HEK293 (cell line): Measurements from ENCODE around the gene DCPS.
A peak's percentile ranks its signal among the peaks of the same experiment; 100 is the strongest.

Source experiments
- CTCF ChIA-PET: fragments of 350-600 bp; formaldehyde crosslinking; extraction: SDS; loops from one replicate; lab custom pipeline; 2021; ENCODE audit warnings: antibody characterized with exemption; lab: Yijun Ruan, JAX
- POLR2A ChIA-PET: fragments of 300-600 bp; formaldehyde crosslinking; extraction: SDS; loops from one replicate; lab custom pipeline; 2020; ENCODE audit warnings: antibody characterized with exemption, inconsistent platforms; lab: Yijun Ruan, JAX
- H3K27ac ChIP-seq: fragments of 200-500 bp; sonication (Bioruptor generic); 2 replicates; pipeline ENCODE4 v1.5.1; 2014; ENCODE audit warnings: low read depth, low read length, control low read depth, inconsistent platforms; ENCODE audit errors: extremely low read depth
- H3K36me3 ChIP-seq, 2 experiments: fragments of 200-500 bp in 1 of 2; sonication (Bioruptor generic) in 1 of 2; 1 replicate in 1 of 2; 2 replicates in 1 of 2; pipeline ENCODE4 v1.5.1; 2014 to 2017; ENCODE audit warnings: inconsistent platforms in 2 of 2, low read length in 2 of 2; ENCODE audit not compliant: control insufficient read depth in 2 of 2, insufficient read depth in 1 of 2
- H3K4me1 ChIP-seq: fragments of 200-500 bp; sonication (Bioruptor generic); 2 replicates; pipeline ENCODE4 v1.5.1; 2014; ENCODE audit warnings: mild to moderate bottlenecking, low read length, inconsistent platforms; ENCODE audit not compliant: control insufficient read depth, insufficient read depth
- H3K4me3 ChIP-seq: 2 replicates; pipeline ENCODE4 v1.5.1; 2011; ENCODE audit warnings: low read depth, mild to moderate bottlenecking, control low read depth, low read length, moderate library complexity
- H3K9me3 ChIP-seq: fragments of 200-500 bp; sonication (Bioruptor generic); 2 replicates; pipeline ENCODE4 v1.5.1; 2014; ENCODE audit warnings: low read depth, low read length, inconsistent platforms; ENCODE audit not compliant: control insufficient read depth, insufficient read depth
- FEZF1 ChIP-seq: fragments of 450-650 bp; formaldehyde crosslinking; IDR thresholded peaks from 2 replicates; pipeline ENCODE4 v1.5.1; 2016; ENCODE audit warnings: missing biosample characterization, missing genetic modification characterization
- GLIS2 ChIP-seq: fragments of 450-650 bp; formaldehyde crosslinking; IDR thresholded peaks from 2 replicates; pipeline ENCODE4 v1.5.1; 2016; ENCODE audit warnings: missing biosample characterization, missing genetic modification characterization
- KLF8 ChIP-seq: fragments of 450-650 bp; formaldehyde crosslinking; IDR thresholded peaks from 2 replicates; pipeline ENCODE4 v1.5.1; 2016; ENCODE audit warnings: missing biosample characterization, missing genetic modification characterization
- PRDM1 ChIP-seq: fragments of 450-650 bp; formaldehyde crosslinking; IDR thresholded peaks from 2 replicates; pipeline ENCODE4; 2016; ENCODE audit warnings: missing biosample characterization, missing genetic modification characterization
- WT1 ChIP-seq: fragments of 450-650 bp; formaldehyde crosslinking; IDR thresholded peaks from 2 replicates; pipeline ENCODE4 v1.5.1; 2016; ENCODE audit warnings: missing biosample characterization, missing genetic modification characterization
- ZBTB20 ChIP-seq: fragments of 450-650 bp; formaldehyde crosslinking; IDR thresholded peaks from 2 replicates; pipeline ENCODE4 v1.5.1; 2016; ENCODE audit warnings: missing biosample characterization, missing genetic modification characterization
- ZBTB44 ChIP-seq: fragments of 450-650 bp; IDR thresholded peaks from 2 replicates; pipeline ENCODE4 v1.5.1; 2018; ENCODE audit warnings: missing biosample characterization, mild to moderate bottlenecking, missing genetic modification characterization
- ZNF10 ChIP-seq: fragments of 450-650 bp; formaldehyde crosslinking; IDR thresholded peaks from 2 replicates; pipeline ENCODE4 v1.5.1; 2017; ENCODE audit warnings: missing biosample characterization, missing genetic modification characterization
- ZNF157 ChIP-seq: fragments of 450-650 bp; formaldehyde crosslinking; IDR thresholded peaks from 2 replicates; pipeline ENCODE4 v1.5.1; 2016; ENCODE audit warnings: missing biosample characterization, missing genetic modification characterization
- ZNF175 ChIP-seq: fragments of 450-650 bp; formaldehyde crosslinking; IDR thresholded peaks from 2 replicates; pipeline ENCODE4 v1.5.1; 2016; ENCODE audit warnings: missing biosample characterization, missing genetic modification characterization
- ZNF292 ChIP-seq: fragments of 450-650 bp; formaldehyde crosslinking; IDR thresholded peaks from 2 replicates; pipeline ENCODE4 v1.5.1; 2016; ENCODE audit warnings: low read depth, missing biosample characterization, missing genetic modification characterization, borderline replicate concordance
- ZNF366 ChIP-seq: fragments of 450-650 bp; formaldehyde crosslinking; conservative IDR thresholded peaks from 2 replicates; pipeline ENCODE4 v1.5.1; 2016; ENCODE audit warnings: missing biosample characterization, missing genetic modification characterization
- ZNF529 ChIP-seq: fragments of 450-650 bp; formaldehyde crosslinking; IDR thresholded peaks from 2 replicates; pipeline ENCODE4 v1.5.1; 2017; ENCODE audit warnings: missing genetic modification characterization, missing biosample characterization; ENCODE audit not compliant: insufficient replicate concordance
- ZNF660 ChIP-seq: fragments of 450-650 bp; IDR thresholded peaks from 2 replicates; pipeline ENCODE4 v1.5.1; 2018; ENCODE audit warnings: missing biosample characterization, mild to moderate bottlenecking, missing genetic modification characterization
- ZNF670 ChIP-seq: fragments of 450-650 bp; formaldehyde crosslinking; IDR thresholded peaks from 2 replicates; pipeline ENCODE4 v1.5.1; 2016; ENCODE audit warnings: missing biosample characterization, missing genetic modification characterization, low read depth
- ZNF776 ChIP-seq: fragments of 450-650 bp; formaldehyde crosslinking; IDR thresholded peaks from 2 replicates; pipeline ENCODE4 v1.5.0; 2017; ENCODE audit warnings: missing biosample characterization, missing genetic modification characterization, borderline replicate concordance
- TF ChIP-seq, protein P1 (sequence below): fragments of 450-650 bp; formaldehyde crosslinking; IDR thresholded peaks from 2 replicates; pipeline ENCODE4 v1.5.1; 2016; ENCODE audit warnings: missing biosample characterization, missing genetic modification characterization
- TF ChIP-seq, protein P2 (sequence below): fragments of 450-650 bp; formaldehyde crosslinking; IDR thresholded peaks from 2 replicates; pipeline ENCODE4 v1.5.1; 2016; ENCODE audit warnings: missing biosample characterization, missing genetic modification characterization
- TF ChIP-seq, protein P3 (sequence below): fragments of 450-650 bp; formaldehyde crosslinking; IDR thresholded peaks from 2 replicates; pipeline ENCODE4 v1.5.1; 2016; ENCODE audit warnings: missing biosample characterization, missing genetic modification characterization

The DCPS gene

DNA sequence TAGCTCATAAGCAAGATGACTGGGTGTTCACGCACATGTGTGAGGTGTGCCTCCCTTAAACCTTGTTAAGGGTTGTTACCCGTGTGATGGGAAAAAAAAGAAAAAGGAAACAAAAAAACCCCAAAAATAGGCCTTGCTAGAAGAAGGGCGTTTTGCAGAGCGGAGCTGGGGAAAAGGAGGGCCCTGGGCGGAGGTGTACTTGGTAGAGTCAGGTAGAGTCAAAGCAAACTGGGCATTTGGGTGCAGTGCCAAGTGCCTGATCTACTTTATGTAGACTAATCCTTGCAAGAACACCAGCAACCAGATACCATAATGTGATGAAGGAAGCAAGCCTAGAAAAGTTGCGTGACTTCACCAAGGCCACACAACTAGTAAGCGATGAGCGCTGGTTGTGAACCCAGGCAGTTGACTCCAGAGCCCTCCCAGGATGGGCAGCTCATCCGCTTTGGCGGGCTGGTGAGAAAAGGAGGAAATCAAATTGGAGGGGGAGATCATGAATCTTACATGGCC is 22.1 kb upstream of the DCPS start:
- H3K36me3 ChIP-seq: peaks cover 0 to 22% of the 10 kb centered on the region in 2 experiments; a peak in 1 of 3 replicates
- POLR2A ChIA-PET: interaction anchor here (3.6 kb wide), 1 partner anchor 11 kb away, joined by 24 read pairs; the partner anchor contains the start of genes FOXRED1 and SRPRA
- TF ChIP-seq ZNF292 (tag by site-specific recombination) (no peak), ZNF660 (tag by site-specific recombination) (no peak), ZNF670 (tag by site-specific recombination) (no peak), ZNF175 (tag by site-specific recombination) (no peak), ZNF366 (tag by site-specific recombination) (no peak), PRDM1 (tag by site-specific recombination) (no peak), WT1 (no peak), ZNF10 (tag by site-specific recombination) (no peak), KLF8 (no peak), ZNF157 (tag by site-specific recombination) (no peak), ZNF776 (tag by site-specific recombination) (no peak), FEZF1 (no peak)
- TF ChIP-seq, protein P1, sequence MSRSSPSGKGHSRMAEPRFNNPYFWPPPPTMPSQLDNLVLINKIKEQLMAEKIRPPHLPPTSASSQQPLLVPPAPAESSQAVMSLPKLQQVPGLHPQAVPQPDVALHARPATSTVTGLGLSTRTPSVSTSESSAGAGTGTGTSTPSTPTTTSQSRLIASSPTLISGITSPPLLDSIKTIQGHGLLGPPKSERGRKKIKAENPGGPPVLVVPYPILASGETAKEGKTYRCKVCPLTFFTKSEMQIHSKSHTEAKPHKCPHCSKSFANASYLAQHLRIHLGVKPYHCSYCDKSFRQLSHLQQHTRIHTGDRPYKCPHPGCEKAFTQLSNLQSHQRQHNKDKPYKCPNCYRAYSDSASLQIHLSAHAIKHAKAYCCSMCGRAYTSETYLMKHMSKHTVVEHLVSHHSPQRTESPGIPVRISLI (tag by site-specific recombination): no peak
- TF ChIP-seq, all 188 proteins: peak for 0
- Histone ChIP-seq H3K9me3 (no peaks in the 10 kb centered on the region), H3K4me3 (no peak overlapping the region), H3K4me1 (no peaks in the 10 kb centered on the region; the same call in 1 of the 2 replicates), H3K27ac (no peak overlapping the region)
- CTCF ChIA-PET: no interaction called here

- peak; percentile 74; the same call in 1 of the 2 replicates for TF ChIP-seq ZBTB20 (tag by site-specific recombination)
- TF ChIP-seq, protein P2, sequence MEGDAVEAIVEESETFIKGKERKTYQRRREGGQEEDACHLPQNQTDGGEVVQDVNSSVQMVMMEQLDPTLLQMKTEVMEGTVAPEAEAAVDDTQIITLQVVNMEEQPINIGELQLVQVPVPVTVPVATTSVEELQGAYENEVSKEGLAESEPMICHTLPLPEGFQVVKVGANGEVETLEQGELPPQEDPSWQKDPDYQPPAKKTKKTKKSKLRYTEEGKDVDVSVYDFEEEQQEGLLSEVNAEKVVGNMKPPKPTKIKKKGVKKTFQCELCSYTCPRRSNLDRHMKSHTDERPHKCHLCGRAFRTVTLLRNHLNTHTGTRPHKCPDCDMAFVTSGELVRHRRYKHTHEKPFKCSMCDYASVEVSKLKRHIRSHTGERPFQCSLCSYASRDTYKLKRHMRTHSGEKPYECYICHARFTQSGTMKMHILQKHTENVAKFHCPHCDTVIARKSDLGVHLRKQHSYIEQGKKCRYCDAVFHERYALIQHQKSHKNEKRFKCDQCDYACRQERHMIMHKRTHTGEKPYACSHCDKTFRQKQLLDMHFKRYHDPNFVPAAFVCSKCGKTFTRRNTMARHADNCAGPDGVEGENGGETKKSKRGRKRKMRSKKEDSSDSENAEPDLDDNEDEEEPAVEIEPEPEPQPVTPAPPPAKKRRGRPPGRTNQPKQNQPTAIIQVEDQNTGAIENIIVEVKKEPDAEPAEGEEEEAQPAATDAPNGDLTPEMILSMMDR (tag by site-specific recombination): no peak
- no peak for TF ChIP-seq GLIS2 (tag by site-specific recombination)
- no peak for TF ChIP-seq ZNF529 (tag by site-specific recombination)
- TF ChIP-seq, protein P3, sequence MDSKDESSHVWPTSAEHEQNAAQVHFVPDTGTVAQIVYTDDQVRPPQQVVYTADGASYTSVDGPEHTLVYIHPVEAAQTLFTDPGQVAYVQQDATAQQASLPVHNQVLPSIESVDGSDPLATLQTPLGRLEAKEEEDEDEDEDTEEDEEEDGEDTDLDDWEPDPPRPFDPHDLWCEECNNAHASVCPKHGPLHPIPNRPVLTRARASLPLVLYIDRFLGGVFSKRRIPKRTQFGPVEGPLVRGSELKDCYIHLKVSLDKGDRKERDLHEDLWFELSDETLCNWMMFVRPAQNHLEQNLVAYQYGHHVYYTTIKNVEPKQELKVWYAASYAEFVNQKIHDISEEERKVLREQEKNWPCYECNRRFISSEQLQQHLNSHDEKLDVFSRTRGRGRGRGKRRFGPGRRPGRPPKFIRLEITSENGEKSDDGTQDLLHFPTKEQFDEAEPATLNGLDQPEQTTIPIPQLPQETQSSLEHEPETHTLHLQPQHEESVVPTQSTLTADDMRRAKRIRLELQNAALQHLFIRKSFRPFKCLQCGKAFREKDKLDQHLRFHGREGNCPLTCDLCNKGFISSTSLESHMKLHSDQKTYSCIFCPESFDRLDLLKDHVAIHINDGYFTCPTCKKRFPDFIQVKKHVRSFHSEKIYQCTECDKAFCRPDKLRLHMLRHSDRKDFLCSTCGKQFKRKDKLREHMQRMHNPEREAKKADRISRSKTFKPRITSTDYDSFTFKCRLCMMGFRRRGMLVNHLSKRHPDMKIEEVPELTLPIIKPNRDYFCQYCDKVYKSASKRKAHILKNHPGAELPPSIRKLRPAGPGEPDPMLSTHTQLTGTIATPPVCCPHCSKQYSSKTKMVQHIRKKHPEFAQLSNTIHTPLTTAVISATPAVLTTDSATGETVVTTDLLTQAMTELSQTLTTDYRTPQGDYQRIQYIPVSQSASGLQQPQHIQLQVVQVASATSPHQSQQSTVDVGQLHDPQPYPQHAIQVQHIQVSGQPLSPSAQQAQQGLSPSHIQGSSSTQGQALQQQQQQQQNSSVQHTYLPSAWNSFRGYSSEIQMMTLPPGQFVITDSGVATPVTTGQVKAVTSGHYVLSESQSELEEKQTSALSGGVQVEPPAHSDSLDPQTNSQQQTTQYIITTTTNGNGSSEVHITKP (tag by site-specific recombination): peak; percentile 54
- 0 out of 2 replicates have a peak, but pooled peaks have one; percentile 38 for TF ChIP-seq ZBTB44
- Histone ChIP-seq H3K4me1 (no peaks in the 10 kb centered on the region; the same call in 1 of the 2 replicates), H3K9me3 (no peaks in the 10 kb centered on the region), H3K4me3 (peak overlapping the region; percentile 65), H3K27ac (peak overlapping the region; percentile 68), H3K36me3 (peaks cover 0 to 16% of the 10 kb centered on the region in 2 experiments; a peak in 1 of 3 replicates)
- POLR2A ChIA-PET: interaction anchor here (0.5 to 3.6 kb wide), 3 partner anchors 9 to 651 kb away, joined by 3 to 24 read pairs (median 5); partner anchors contain the start of genes FOXRED1 and SRPRA
- CTCF ChIA-PET: no interaction called here
Observed at GRCh38 chr11:126282361-126282735, 21.5 kb upstream of the DCPS start.
